Glutamatergic neuron (in vitro differentiated cells): ENCODE measurements around the gene TRIM67. TPM values are rescaled to one million over a fixed set of nuclear protein-coding genes. Genes with fewer than 3 reads are reported as not detected.

ENCODE experiments used
- DNase-seq: peaks from one replicate; pipeline ENCODE4 v3.0.0; 2022
- H3K27ac Mint-ChIP-seq: one replicate; pipeline ENCODE4 v1.8.0; 2020; ENCODE audit warnings: mild to moderate bottlenecking, mixed read lengths, inconsistent platforms; ENCODE audit not compliant: unreplicated experiment
- H3K27me3 Mint-ChIP-seq: one replicate; pipeline ENCODE4 v1.8.0; 2020; ENCODE audit warnings: mild to moderate bottlenecking, moderate library complexity, mixed read lengths, inconsistent platforms; ENCODE audit not compliant: unreplicated experiment
- H3K36me3 Mint-ChIP-seq: one replicate; pipeline ENCODE4 v1.8.0; 2020; ENCODE audit warnings: mild to moderate bottlenecking, mixed read lengths, inconsistent platforms; ENCODE audit not compliant: unreplicated experiment
- H3K4me1 Mint-ChIP-seq: one replicate; pipeline ENCODE4 v1.8.0; 2020; ENCODE audit warnings: mild to moderate bottlenecking, low read depth, mixed read lengths, inconsistent platforms; ENCODE audit not compliant: unreplicated experiment
- H3K4me3 Mint-ChIP-seq: one replicate; pipeline ENCODE4 v1.8.0; 2020; ENCODE audit warnings: mild to moderate bottlenecking, mixed read lengths, inconsistent platforms; ENCODE audit not compliant: unreplicated experiment
- H3K9me3 Mint-ChIP-seq: one replicate; pipeline ENCODE4 v1.8.0; 2020; ENCODE audit warnings: mild to moderate bottlenecking, moderate library complexity, mixed read lengths, inconsistent platforms; ENCODE audit not compliant: unreplicated experiment
- CTCF ChIP-seq: fragments of 200-600 bp; sonication (generic); IDR thresholded peaks from one replicate; pipeline ENCODE4 v1.5.0; 2021; ENCODE audit not compliant: partially characterized antibody, unreplicated experiment
- total RNA-seq: library from RNA; stranded (reverse); fragmentation: NEBNext Ultra II Directional; extraction: Animal tissue kit (Norgen Biotek cat#: 25700); gene quantifications from one replicate; pipeline ENCODE4 v1.2.1, GENCODE V29; 2021; ENCODE audit not compliant: unreplicated experiment

TRIM67 gene
- total RNA-seq, 1 donor from 2014 or later, result 3.9 TPM

GRCh38 chr1:231219422-231220401 lies 57.9 kb downstream of the TRIM67 start:
- no peaks in the 10 kb centered on the region for H3K27me3 Mint-ChIP-seq
- no peak for TF ChIP-seq CTCF
- H3K9me3 Mint-ChIP-seq, result no peaks in the 10 kb centered on the region
- H3K27ac Mint-ChIP-seq, result no peak overlapping the region
- no peak for DNase-seq
- peaks cover 1% of the 10 kb centered on the region for H3K4me1 Mint-ChIP-seq
- H3K36me3 Mint-ChIP-seq, result no peaks in the 10 kb centered on the region
- H3K4me3 Mint-ChIP-seq, result no peak overlapping the region

- no peak for TF ChIP-seq CTCF
- no peaks in the 10 kb centered on the region for H3K36me3 Mint-ChIP-seq
- no peak overlapping the region for H3K27ac Mint-ChIP-seq
- no peak overlapping the region for H3K4me3 Mint-ChIP-seq
- DNase-seq, result no peak
- peaks cover 1% of the 10 kb centered on the region for H3K4me1 Mint-ChIP-seq
- no peaks in the 10 kb centered on the region for H3K27me3 Mint-ChIP-seq
- no peaks in the 10 kb centered on the region for H3K9me3 Mint-ChIP-seq
Measured at GRCh38 chr1:231220801-231221200, 58.9 kb downstream of the TRIM67 start.

- no peak overlapping the region for H3K27ac Mint-ChIP-seq
- peaks cover 4% of the 10 kb centered on the region for H3K36me3 Mint-ChIP-seq
- no peaks in the 10 kb centered on the region for H3K4me1 Mint-ChIP-seq
- no peak for DNase-seq
- H3K27me3 Mint-ChIP-seq, result no peaks in the 10 kb centered on the region
- H3K9me3 Mint-ChIP-seq, result no peaks in the 10 kb centered on the region
- TF ChIP-seq CTCF, result no peak
- H3K4me3 Mint-ChIP-seq, result no peak overlapping the region
Measured at GRCh38 chr1:231226156-231226555, 64.3 kb downstream of the TRIM67 start.

- no peaks in the 10 kb centered on the region for H3K4me1 Mint-ChIP-seq
- H3K27me3 Mint-ChIP-seq, result no peaks in the 10 kb centered on the region
- no peak for DNase-seq
- no peak overlapping the region for H3K27ac Mint-ChIP-seq
- H3K9me3 Mint-ChIP-seq, result no peaks in the 10 kb centered on the region
- H3K36me3 Mint-ChIP-seq, result no peaks in the 10 kb centered on the region
- H3K4me3 Mint-ChIP-seq, result no peak overlapping the region
- no peak for TF ChIP-seq CTCF
Measured at GRCh38 chr1:231231511-231231910, 69.7 kb downstream of the TRIM67 start.
